ENCODE results near the gene CCDC33. TPM values are rescaled to one million over a fixed set of nuclear protein-coding genes. Genes with fewer than 3 reads are reported as not detected.

The CCDC33 gene
- total and polyA plus RNA-seq, 2 donors from 2014 or later, result 0.63 TPM; not detected in 1

DNA sequence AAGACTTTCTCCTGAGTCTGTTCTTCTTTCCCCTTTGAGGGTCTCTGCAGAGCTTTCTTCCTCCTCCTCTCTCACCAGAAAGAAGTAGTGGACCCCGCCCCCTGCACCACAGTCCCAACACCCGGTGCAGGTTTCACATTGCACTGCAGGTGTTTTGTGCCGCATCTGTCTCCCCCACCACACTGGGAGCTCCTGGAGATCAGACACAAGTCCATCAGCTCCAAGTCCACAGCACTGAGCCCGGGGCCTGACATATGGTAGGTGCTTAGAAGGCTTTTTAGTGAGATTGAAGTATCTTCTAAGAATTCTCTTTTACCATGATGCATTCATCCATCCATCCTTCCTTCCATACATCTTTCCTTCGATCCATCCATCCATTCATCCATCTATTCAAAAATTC, 43.4 kb upstream of the CCDC33 start:
- intact Hi-C loops (cut with DNase I), result no loop called here
- Histone ChIP-seq H3K9ac (ENCODE audit: low read length in 3 of 3) (no peak overlapping the region), H3K36me3 (ENCODE audit: control insufficient read depth in 2 of 3, insufficient read depth in 3 of 3, low read length in 3 of 3) (no peaks in the 10 kb centered on the region), H3K4me3 (ENCODE audit: low read length in 3 of 3) (no peak overlapping the region), H3K27ac (ENCODE audit: low read depth in 2 of 2, low read length in 2 of 2) (no peak overlapping the region), H3K9me3 (ENCODE audit: control insufficient read depth in 2 of 3, insufficient read depth in 1 of 3, low read length in 3 of 3) (no peaks in the 10 kb centered on the region), H3K27me3 (ENCODE audit: control insufficient read depth, insufficient read depth, low read length) (no peaks in the 10 kb centered on the region), H3K4me1 (ENCODE audit: control insufficient read depth in 2 of 3, insufficient read depth in 2 of 3, low read depth in 1 of 3, low read length in 3 of 3) (peaks cover 0 to 3% (median 0%) of the 10 kb centered on the region in 3 donors)
- FAIRE-seq, result no peak
- DNase-seq, result no peak
- TF ChIP-seq, protein P1, sequence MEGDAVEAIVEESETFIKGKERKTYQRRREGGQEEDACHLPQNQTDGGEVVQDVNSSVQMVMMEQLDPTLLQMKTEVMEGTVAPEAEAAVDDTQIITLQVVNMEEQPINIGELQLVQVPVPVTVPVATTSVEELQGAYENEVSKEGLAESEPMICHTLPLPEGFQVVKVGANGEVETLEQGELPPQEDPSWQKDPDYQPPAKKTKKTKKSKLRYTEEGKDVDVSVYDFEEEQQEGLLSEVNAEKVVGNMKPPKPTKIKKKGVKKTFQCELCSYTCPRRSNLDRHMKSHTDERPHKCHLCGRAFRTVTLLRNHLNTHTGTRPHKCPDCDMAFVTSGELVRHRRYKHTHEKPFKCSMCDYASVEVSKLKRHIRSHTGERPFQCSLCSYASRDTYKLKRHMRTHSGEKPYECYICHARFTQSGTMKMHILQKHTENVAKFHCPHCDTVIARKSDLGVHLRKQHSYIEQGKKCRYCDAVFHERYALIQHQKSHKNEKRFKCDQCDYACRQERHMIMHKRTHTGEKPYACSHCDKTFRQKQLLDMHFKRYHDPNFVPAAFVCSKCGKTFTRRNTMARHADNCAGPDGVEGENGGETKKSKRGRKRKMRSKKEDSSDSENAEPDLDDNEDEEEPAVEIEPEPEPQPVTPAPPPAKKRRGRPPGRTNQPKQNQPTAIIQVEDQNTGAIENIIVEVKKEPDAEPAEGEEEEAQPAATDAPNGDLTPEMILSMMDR (IDR thresholded peaks at IDR 0.05; ENCODE audit: borderline replicate concordance, extremely low read depth, insufficient read depth), result no peak

DNA sequence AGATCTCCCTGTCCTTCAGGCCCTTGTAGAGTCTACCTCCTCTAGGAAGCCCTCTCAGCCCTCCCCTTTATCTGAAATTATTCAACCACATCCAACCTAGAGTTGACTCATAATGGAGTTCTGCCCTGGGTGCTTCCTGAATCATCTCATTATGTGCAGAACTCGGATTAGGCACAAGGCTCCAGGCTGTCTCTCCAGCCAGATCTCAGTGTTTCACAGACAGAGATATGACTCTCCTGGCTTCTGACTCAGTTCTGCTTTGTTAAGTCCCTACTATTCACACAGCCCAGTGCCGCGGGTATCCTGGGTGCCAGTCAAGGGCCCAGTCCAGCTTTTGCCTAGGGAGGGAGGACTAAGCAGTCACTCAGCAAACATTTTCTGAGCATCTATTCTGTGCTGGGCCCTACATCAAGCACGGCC, 42.8 kb upstream of the CCDC33 start:
- H3K36me3 ChIP-seq (ENCODE audit: control insufficient read depth in 2 of 3, insufficient read depth in 3 of 3, low read length in 3 of 3), result no peaks in the 10 kb centered on the region
- no peak for FAIRE-seq
- no peak overlapping the region for H3K9ac ChIP-seq (ENCODE audit: low read length in 3 of 3)
- no peak overlapping the region for H3K4me3 ChIP-seq (ENCODE audit: low read length in 3 of 3)
- TF ChIP-seq, protein P1 (IDR thresholded peaks at IDR 0.05; ENCODE audit: borderline replicate concordance, extremely low read depth, insufficient read depth), result no peak
- no peaks in the 10 kb centered on the region for H3K9me3 ChIP-seq (ENCODE audit: control insufficient read depth in 2 of 3, insufficient read depth in 1 of 3, low read length in 3 of 3)
- no peaks in the 10 kb centered on the region for H3K27me3 ChIP-seq (ENCODE audit: control insufficient read depth, insufficient read depth, low read length)
- no peak overlapping the region for H3K27ac ChIP-seq (ENCODE audit: low read depth in 2 of 2, low read length in 2 of 2)
- intact Hi-C loops (cut with DNase I), result no loop called here
- H3K4me1 ChIP-seq (ENCODE audit: control insufficient read depth in 2 of 3, insufficient read depth in 2 of 3, low read depth in 1 of 3, low read length in 3 of 3), result peaks cover 0 to 3% (median 0%) of the 10 kb centered on the region in 3 donors
- DNase-seq, result no peak

DNA sequence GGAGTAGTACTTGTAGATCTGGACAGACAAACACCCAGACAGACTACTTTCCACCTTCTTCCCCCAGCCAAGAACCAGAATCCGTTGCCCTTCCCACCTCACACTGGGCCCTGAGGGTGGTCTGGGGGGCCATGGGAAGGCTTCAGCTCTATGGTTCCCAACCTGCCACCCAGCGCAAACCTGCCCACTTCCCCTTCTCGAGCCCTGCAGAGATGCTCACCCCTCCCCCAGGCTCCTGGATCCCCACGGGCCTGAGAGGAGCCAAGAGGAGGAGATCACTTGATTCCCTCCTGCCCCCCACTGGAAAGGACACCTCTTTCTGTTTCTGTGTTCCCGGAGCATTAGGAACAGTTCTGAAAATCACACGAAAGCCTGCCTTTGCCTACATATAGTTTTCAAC, 42.2 kb upstream of the CCDC33 start:
- no peaks in the 10 kb centered on the region for H3K27me3 ChIP-seq (ENCODE audit: control insufficient read depth, insufficient read depth, low read length)
- H3K9me3 ChIP-seq (ENCODE audit: control insufficient read depth in 2 of 3, insufficient read depth in 1 of 3, low read length in 3 of 3), result no peaks in the 10 kb centered on the region
- H3K9ac ChIP-seq (ENCODE audit: low read length in 3 of 3), result no peak overlapping the region
- TF ChIP-seq, protein P1 (IDR thresholded peaks at IDR 0.05; ENCODE audit: borderline replicate concordance, extremely low read depth, insufficient read depth), result no peak
- H3K27ac ChIP-seq (ENCODE audit: low read depth in 2 of 2, low read length in 2 of 2), result no peak overlapping the region
- H3K4me3 ChIP-seq (ENCODE audit: low read length in 3 of 3), result no peak overlapping the region
- DNase-seq (no peak), FAIRE-seq (no peak)
- no peaks in the 10 kb centered on the region for H3K36me3 ChIP-seq (ENCODE audit: control insufficient read depth in 2 of 3, insufficient read depth in 3 of 3, low read length in 3 of 3)
- intact Hi-C loops (cut with DNase I), result no loop called here
- H3K4me1 ChIP-seq (ENCODE audit: control insufficient read depth in 2 of 3, insufficient read depth in 2 of 3, low read depth in 1 of 3, low read length in 3 of 3), result peaks cover 0 to 3% (median 0%) of the 10 kb centered on the region in 3 donors
